ENCODE results near the gene MRM1.

Gene MRM1

GRCh38 chr17:36608794-36609497, 7.6 kb downstream of the MRM1 start:
- in situ Hi-C loops (cut with MboI; ENCODE audit: low sequenced_read_pairs, unreplicated experiment), result loop anchor here (25.0 kb wide), 1 partner anchor 628 kb away; no protein-coding TSS in a partner anchor
- no peak for DNase-seq (ENCODE audit: low spot score)

DNA sequence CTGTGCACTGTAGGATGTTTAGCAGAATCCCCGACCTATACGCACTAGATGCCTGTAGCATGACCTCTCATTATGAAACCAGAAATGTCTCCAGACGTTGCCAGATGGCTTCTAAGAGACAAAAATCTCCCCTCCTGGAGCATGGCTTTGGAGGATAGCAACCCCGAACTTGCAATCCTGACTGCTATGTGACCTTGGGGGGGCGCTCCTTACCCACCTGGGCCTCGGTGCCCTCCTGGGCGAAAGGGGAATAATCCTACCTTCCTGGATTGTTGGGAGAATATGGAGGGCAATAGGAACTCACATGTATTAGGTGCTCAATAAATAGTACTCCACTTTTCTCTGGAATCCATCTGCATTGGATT, 8.1 kb downstream of the MRM1 start:
- in situ Hi-C loops (cut with MboI; ENCODE audit: low sequenced_read_pairs, unreplicated experiment), result loop anchor here (25.0 kb wide), 1 partner anchor 628 kb away; no protein-coding TSS in a partner anchor
- TF ChIP-seq, protein P1, sequence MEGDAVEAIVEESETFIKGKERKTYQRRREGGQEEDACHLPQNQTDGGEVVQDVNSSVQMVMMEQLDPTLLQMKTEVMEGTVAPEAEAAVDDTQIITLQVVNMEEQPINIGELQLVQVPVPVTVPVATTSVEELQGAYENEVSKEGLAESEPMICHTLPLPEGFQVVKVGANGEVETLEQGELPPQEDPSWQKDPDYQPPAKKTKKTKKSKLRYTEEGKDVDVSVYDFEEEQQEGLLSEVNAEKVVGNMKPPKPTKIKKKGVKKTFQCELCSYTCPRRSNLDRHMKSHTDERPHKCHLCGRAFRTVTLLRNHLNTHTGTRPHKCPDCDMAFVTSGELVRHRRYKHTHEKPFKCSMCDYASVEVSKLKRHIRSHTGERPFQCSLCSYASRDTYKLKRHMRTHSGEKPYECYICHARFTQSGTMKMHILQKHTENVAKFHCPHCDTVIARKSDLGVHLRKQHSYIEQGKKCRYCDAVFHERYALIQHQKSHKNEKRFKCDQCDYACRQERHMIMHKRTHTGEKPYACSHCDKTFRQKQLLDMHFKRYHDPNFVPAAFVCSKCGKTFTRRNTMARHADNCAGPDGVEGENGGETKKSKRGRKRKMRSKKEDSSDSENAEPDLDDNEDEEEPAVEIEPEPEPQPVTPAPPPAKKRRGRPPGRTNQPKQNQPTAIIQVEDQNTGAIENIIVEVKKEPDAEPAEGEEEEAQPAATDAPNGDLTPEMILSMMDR (IDR thresholded peaks at IDR 0.05; ENCODE audit: borderline replicate concordance, control extremely low read depth, extremely low read depth, insufficient read depth, missing control alignments), result no peak
- DNase-seq (ENCODE audit: low spot score), result no peak

More at GRCh38 chr17:36608794-36609497, 7.6 kb downstream of the MRM1 start:
- TF ChIP-seq, protein P1 (IDR thresholded peaks at IDR 0.05; ENCODE audit: borderline replicate concordance, control extremely low read depth, extremely low read depth, insufficient read depth, missing control alignments), result no peak

DNA sequence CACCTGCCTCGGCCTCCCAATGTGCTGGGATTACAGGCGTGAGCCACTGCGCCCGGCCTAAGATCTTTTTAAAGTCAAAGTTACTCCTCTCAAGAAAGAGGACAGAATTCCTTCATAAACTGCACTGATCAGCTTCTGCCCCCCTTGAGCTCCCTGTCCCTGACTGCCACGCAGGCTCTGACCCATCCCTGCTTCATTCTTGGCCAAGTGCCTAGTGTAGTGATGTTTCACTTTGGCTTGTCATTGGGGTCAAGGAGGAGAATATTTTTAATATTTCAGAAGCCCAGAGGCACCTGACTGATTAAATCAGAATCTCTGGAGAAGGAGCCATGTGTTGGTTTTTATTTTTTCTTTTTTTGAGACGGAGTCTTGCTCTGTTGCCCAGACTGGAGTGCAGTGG, 9.1 kb downstream of the MRM1 start:
- no peak for DNase-seq (ENCODE audit: low spot score)
- TF ChIP-seq, protein P1 (IDR thresholded peaks at IDR 0.05; ENCODE audit: borderline replicate concordance, control extremely low read depth, extremely low read depth, insufficient read depth, missing control alignments), result no peak
- in situ Hi-C loops (cut with MboI; ENCODE audit: low sequenced_read_pairs, unreplicated experiment), result loop anchor here (25.0 kb wide), 1 partner anchor 627 kb away; no protein-coding TSS in a partner anchor

DNA sequence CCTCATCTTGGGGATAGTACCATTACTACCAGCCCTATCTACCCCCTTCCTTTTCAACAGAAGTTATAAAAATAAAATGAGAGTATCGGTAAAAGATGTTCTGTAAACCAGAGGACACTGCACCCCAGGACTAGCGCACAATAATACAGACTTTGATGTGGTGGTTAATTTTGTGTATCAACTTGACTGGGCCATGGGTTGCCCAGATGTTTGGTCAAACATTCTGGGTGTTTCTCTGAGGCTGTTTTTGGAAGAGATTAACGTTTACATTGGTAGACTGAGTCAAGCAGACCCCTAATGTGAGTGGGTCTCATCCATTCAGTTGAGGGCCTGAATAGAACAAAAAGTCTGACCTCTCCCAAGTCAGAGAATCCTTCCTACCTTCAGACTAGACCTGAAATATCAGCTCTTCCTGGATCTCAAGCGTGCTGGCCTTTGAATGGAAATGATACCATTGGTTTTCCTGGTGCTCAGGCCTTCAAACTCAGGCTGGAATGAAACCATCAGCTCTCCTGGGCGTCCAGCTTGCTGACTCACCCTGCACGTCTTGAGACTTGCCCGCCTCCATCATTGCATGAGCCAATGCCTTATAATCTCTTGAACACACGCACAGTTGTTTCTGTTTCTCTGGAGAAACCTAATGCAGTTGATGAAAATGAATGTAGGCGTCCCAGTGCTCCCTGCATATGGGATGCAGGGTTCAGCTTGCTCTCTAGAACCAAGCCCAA, 10.1 kb downstream of the MRM1 start:
- DNase-seq (ENCODE audit: low spot score), result no peak
- TF ChIP-seq, protein P1 (IDR thresholded peaks at IDR 0.05; ENCODE audit: borderline replicate concordance, control extremely low read depth, extremely low read depth, insufficient read depth, missing control alignments), result no peak
- in situ Hi-C loops (cut with MboI; ENCODE audit: low sequenced_read_pairs, unreplicated experiment), result loop anchor here (25.0 kb wide), 1 partner anchor 626 kb away; no protein-coding TSS in a partner anchor

- in situ Hi-C loops (cut with MboI; ENCODE audit: low sequenced_read_pairs, unreplicated experiment), result loop anchor here (25.0 kb wide), 1 partner anchor 625 kb away; no protein-coding TSS in a partner anchor
- DNase-seq (ENCODE audit: low spot score), result no peak
- TF ChIP-seq, protein P1 (IDR thresholded peaks at IDR 0.05; ENCODE audit: borderline replicate concordance, control extremely low read depth, extremely low read depth, insufficient read depth, missing control alignments), result no peak
Measured at GRCh38 chr17:36612323-36612722, 10.9 kb downstream of the MRM1 start.

GRCh38 chr17:36613155-36613554, 11.8 kb downstream of the MRM1 start:
- in situ Hi-C loops (cut with MboI; ENCODE audit: low sequenced_read_pairs, unreplicated experiment), result loop anchor here (25.0 kb wide), 1 partner anchor 624 kb away; no protein-coding TSS in a partner anchor
- DNase-seq (ENCODE audit: low spot score), result no peak
- TF ChIP-seq, protein P1 (IDR thresholded peaks at IDR 0.05; ENCODE audit: borderline replicate concordance, control extremely low read depth, extremely low read depth, insufficient read depth, missing control alignments), result no peak
